K562 (cell line): ENCODE measurements around the gene HAUS6. TPM values are rescaled to one million over a fixed set of nuclear protein-coding genes. Genes with fewer than 3 reads are reported as not detected.

Experiments used
- ARID1B ChIP-seq: fragments of 450-650 bp; IDR thresholded peaks from 2 replicates; pipeline ENCODE4 v1.6.1; 2016; ENCODE audit warnings: antibody characterized with exemption, mild to moderate bottlenecking, inconsistent platforms
- BRD9 ChIP-seq: fragments of 450-650 bp; IDR thresholded peaks from 2 replicates; pipeline ENCODE4 v1.6.1; 2018; ENCODE audit warnings: low read depth; ENCODE audit not compliant: partially characterized antibody
- EP400 ChIP-seq: fragments of 450-650 bp; IDR thresholded peaks from 2 replicates; pipeline ENCODE4 v1.6.1; 2017; ENCODE audit warnings: antibody characterized with exemption, mild to moderate bottlenecking, moderate library complexity
- ETS2 ChIP-seq: IDR thresholded peaks from 2 replicates; pipeline ENCODE4 v1.6.1; 2016; ENCODE audit warnings: borderline replicate concordance, missing genetic modification characterization, mild to moderate bottlenecking, moderate library complexity, missing compliant biosample characterization; ENCODE audit not compliant: poor library complexity, severe bottlenecking
- ETV5 ChIP-seq: sonication (generic); formaldehyde crosslinking; IDR thresholded peaks from 2 replicates; pipeline ENCODE4 v1.4.0; 2020; ENCODE audit warnings: low read depth, mild to moderate bottlenecking, missing genetic modification reagents
- KLF1 ChIP-seq: fragments of 450-650 bp; IDR thresholded peaks from 2 replicates; pipeline ENCODE4 v1.6.1; 2016; ENCODE audit warnings: missing genetic modification characterization, missing compliant biosample characterization
- NRF1 ChIP-seq, 2 experiments: fragments of 450-650 bp; IDR thresholded peaks in 1 of 2; conservative IDR thresholded peaks in 1 of 2; 2 replicates each; pipeline ENCODE4 v1.6.1; 2014; ENCODE audit warnings: mild to moderate bottlenecking in 2 of 2
- RBFOX2 ChIP-seq: fragments of 200-400 bp; formaldehyde crosslinking; IDR thresholded peaks from 2 replicates; pipeline ENCODE4 v1.6.1; 2017; ENCODE audit warnings: low read depth, mild to moderate bottlenecking, low read length, moderate library complexity
- RUNX1 ChIP-seq: sonication (generic); IDR thresholded peaks from 2 replicates; pipeline ENCODE4 v1.6.1; 2016; ENCODE audit warnings: antibody characterized with exemption, low read depth
- SIN3A ChIP-seq, 2 experiments: fragments of 150-350 bp in 1 of 2; IDR thresholded peaks; 2 replicates each; pipeline ENCODE4 v1.6.1; 2011 to 2016; ENCODE audit warnings: borderline replicate concordance in 2 of 2, low read depth in 2 of 2, low read length in 2 of 2, mild to moderate bottlenecking in 2 of 2, moderate library complexity in 2 of 2; ENCODE audit not compliant: control insufficient read depth in 1 of 2
- SOX6 ChIP-seq: fragments of 450-650 bp; IDR thresholded peaks from 2 replicates; pipeline ENCODE4 v1.6.1; 2014; ENCODE audit warnings: mild to moderate bottlenecking
- ZSCAN29 ChIP-seq: fragments of 450-650 bp; IDR thresholded peaks from 2 replicates; pipeline ENCODE4 v1.6.1; 2017
- polyA plus RNA-seq, 8 experiments: library from polyadenylated mRNA; depleted of rRNA in 4 of 8; stranded (reverse) in 5 of 8; unstranded in 3 of 8; fragments of >200 nt; fragmentation: Nextera tagmentation in 2 of 8; fragmentation: Illumina TruSeq in 1 of 8; extraction: Ambion mirVana in 2 of 8; extraction: Trizol in 1 of 8; gene quantifications; 2 replicates each; pipeline versions ENCODE4 v1.2.1 to v1.2.3, GENCODE V29; 2011 to 2014; ENCODE audit warnings: inconsistent platforms in 1 of 8, missing spikeins in 1 of 8
- total RNA-seq, 7 experiments: library from RNA; depleted of rRNA in 6 of 7; stranded (reverse); fragments of >200 nt in 6 of 7; fragmentation: Illumina TruSeq in 2 of 7; extraction: Trizol in 2 of 7; gene quantifications; 2 replicates each; pipeline versions ENCODE4 v1.2.1 to v1.2.3, GENCODE V29; 2011 to 2021; ENCODE audit warnings: low replicate concordance in 1 of 7
- TF ChIP-seq, protein P1 (sequence below), 3 experiments: fragments of 200-800 bp in 1 of 3; sonication (Bioruptor generic) in 1 of 3; sonication (generic) in 1 of 3; formaldehyde crosslinking in 1 of 3; IDR thresholded peaks; 2 replicates each; pipeline versions ENCODE4 v1.6.1 to v1.8.0; 2016 to 2022; ENCODE audit warnings: mild to moderate bottlenecking in 2 of 3, missing compliant biosample characterization in 2 of 3, missing genetic modification characterization in 2 of 3, missing genetic modification reagents in 1 of 3
- TF ChIP-seq, protein P2 (sequence below), 2 experiments: fragments of 200-800 bp in 1 of 2; sonication (Bioruptor generic) in 1 of 2; sonication (generic) in 1 of 2; formaldehyde crosslinking in 1 of 2; IDR thresholded peaks in 1 of 2; conservative IDR thresholded peaks in 1 of 2; 2 replicates each; pipeline versions ENCODE4 v1.5.0 to v1.6.1; 2016 to 2020; ENCODE audit warnings: missing compliant biosample characterization in 1 of 2, missing genetic modification characterization in 1 of 2, missing genetic modification reagents in 1 of 2
- TF ChIP-seq, protein P3 (sequence below): sonication (generic); formaldehyde crosslinking; IDR thresholded peaks from 2 replicates; pipeline ENCODE4 v1.8.0; 2022; ENCODE audit warnings: missing genetic modification reagents, mild to moderate bottlenecking, moderate library complexity, borderline replicate concordance
- TF ChIP-seq, protein P4 (sequence below): sonication (generic); formaldehyde crosslinking; IDR thresholded peaks from 2 replicates; pipeline ENCODE4 v1.8.1; 2023; ENCODE audit warnings: mild to moderate bottlenecking, missing genetic modification reagents
- TF ChIP-seq, protein P5 (sequence below): fragments of 250-450 bp; sonication (Bioruptor Pico); IDR thresholded peaks from 2 replicates; pipeline ENCODE4 v1.4.0; 2020; ENCODE audit warnings: mild to moderate bottlenecking, moderate library complexity

The HAUS6 gene
- total and polyA plus RNA-seq, 9 of the 15 experiments (the other 6 are each of a cell fraction or from before 2014, with no cell fraction given), result 10.2 to 31.7 (median 23.1) TPM

DNA sequence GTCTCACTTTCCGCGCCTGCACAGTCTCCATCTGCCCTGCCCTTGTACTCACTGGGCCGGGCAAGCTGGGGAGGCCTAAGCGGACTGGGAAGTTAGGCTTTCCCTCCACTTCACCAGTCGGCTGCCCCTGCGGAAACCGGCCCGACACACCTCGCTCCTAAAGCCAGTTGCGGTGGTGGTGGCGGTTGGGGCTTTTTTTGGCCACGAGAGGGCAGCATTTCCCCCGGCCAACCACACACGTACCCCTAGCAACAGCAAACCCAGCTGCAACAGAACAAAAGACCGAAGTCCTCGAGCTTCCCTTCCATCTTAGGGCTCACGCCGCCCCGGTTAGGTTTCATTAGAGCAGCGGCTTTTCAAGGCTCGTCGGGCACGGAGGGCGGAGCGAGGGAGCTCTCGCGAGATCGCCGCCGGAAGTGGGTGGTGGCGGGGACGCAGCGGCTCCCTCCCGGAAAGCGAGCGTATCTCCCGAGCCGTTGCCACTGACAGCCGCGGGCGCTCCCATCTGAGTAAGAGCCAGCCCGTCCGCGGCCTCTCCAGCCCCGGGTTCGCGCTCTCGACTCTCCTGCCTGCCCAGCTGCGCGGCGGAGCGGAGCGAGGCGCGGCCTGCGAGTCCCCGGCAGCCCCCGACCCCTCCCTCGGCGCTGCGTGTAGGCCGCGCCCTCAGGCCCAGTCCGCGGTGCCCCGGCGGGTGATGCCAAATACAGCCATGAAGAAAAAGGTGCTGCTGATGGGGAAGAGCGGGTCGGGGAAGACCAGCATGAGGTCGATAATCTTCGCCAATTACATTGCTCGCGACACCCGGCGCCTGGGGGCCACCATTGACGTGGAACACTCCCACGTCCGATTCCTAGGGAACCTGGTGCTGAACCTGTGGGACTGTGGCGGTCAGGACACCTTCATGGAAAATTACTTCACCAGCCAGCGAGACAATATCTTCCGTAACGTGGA lies 53.5 kb downstream of the HAUS6 start, which contains the start of gene RRAGA (continued):
- TF ChIP-seq, protein P1, sequence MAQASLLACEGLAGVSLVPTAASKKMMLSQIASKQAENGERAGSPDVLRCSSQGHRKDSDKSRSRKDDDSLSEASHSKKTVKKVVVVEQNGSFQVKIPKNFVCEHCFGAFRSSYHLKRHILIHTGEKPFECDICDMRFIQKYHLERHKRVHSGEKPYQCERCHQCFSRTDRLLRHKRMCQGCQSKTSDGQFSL (CRISPR knock-in tag; IDR thresholded peaks at IDR 0.05), result no peak
- TF ChIP-seq, protein P1 (tag; IDR thresholded peaks at IDR 0.05), result no peak
- TF ChIP-seq ETS2 (tag) (no peak), SOX6 (peak; percentile 53), ETV5 (peak; percentile 83), NRF1 (conservative IDR thresholded peaks at IDR 0.05 in 1 of 2, IDR thresholded peaks at IDR 0.05 in 1 of 2) (peak; percentile 62 to 67), RBFOX2 (peak; percentile 97), RUNX1 (no peak), SIN3A (IDR thresholded peaks at IDR 0.05; ENCODE audit: borderline replicate concordance in 2 of 2, control insufficient read depth in 1 of 2, low read depth in 2 of 2, low read length in 2 of 2) (peak in 1 of 2 experiments; percentile 51; a peak in 2 of 4 replicates), ZSCAN29 (no peak), EP400 (peak; percentile 79), KLF1 (tag) (peak; percentile 53; the same call in 1 of the 2 replicates), ARID1B (peak; percentile 47), BRD9 (peak; percentile 38)
- TF ChIP-seq, protein P2, sequence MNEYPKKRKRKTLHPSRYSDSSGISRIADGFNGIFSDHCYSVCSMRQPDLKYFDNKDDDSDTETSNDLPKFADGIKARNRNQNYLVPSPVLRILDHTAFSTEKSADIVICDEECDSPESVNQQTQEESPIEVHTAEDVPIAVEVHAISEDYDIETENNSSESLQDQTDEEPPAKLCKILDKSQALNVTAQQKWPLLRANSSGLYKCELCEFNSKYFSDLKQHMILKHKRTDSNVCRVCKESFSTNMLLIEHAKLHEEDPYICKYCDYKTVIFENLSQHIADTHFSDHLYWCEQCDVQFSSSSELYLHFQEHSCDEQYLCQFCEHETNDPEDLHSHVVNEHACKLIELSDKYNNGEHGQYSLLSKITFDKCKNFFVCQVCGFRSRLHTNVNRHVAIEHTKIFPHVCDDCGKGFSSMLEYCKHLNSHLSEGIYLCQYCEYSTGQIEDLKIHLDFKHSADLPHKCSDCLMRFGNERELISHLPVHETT (CRISPR knock-in tag; conservative IDR thresholded peaks at IDR 0.05 in 1 of 2, IDR thresholded peaks at IDR 0.05 in 1 of 2), result peak in 1 of 2 experiments; percentile 61; a peak in 1 of 4 replicates
- TF ChIP-seq, protein P3, sequence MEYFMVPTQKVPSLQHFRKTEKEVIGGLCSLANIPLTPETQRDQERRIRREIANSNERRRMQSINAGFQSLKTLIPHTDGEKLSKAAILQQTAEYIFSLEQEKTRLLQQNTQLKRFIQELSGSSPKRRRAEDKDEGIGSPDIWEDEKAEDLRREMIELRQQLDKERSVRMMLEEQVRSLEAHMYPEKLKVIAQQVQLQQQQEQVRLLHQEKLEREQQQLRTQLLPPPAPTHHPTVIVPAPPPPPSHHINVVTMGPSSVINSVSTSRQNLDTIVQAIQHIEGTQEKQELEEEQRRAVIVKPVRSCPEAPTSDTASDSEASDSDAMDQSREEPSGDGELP, result peak; percentile 95
- TF ChIP-seq, protein P4, sequence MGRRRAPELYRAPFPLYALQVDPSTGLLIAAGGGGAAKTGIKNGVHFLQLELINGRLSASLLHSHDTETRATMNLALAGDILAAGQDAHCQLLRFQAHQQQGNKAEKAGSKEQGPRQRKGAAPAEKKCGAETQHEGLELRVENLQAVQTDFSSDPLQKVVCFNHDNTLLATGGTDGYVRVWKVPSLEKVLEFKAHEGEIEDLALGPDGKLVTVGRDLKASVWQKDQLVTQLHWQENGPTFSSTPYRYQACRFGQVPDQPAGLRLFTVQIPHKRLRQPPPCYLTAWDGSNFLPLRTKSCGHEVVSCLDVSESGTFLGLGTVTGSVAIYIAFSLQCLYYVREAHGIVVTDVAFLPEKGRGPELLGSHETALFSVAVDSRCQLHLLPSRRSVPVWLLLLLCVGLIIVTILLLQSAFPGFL (CRISPR knock-in tag), result no peak
- TF ChIP-seq, protein P5, sequence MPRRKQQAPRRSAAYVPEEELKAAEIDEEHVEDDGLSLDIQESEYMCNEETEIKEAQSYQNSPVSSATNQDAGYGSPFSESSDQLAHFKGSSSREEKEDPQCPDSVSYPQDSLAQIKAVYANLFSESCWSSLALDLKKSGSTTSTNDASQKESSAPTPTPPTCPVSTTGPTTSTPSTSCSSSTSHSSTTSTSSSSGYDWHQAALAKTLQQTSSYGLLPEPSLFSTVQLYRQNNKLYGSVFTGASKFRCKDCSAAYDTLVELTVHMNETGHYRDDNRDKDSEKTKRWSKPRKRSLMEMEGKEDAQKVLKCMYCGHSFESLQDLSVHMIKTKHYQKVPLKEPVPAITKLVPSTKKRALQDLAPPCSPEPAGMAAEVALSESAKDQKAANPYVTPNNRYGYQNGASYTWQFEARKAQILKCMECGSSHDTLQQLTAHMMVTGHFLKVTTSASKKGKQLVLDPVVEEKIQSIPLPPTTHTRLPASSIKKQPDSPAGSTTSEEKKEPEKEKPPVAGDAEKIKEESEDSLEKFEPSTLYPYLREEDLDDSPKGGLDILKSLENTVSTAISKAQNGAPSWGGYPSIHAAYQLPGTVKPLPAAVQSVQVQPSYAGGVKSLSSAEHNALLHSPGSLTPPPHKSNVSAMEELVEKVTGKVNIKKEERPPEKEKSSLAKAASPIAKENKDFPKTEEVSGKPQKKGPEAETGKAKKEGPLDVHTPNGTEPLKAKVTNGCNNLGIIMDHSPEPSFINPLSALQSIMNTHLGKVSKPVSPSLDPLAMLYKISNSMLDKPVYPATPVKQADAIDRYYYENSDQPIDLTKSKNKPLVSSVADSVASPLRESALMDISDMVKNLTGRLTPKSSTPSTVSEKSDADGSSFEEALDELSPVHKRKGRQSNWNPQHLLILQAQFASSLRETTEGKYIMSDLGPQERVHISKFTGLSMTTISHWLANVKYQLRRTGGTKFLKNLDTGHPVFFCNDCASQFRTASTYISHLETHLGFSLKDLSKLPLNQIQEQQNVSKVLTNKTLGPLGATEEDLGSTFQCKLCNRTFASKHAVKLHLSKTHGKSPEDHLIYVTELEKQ (CRISPR knock-in tag), result no peak
